NT2/D1 (cell line): Measurements from ENCODE around the gene AGMAT.

Experiments used
- DNase-seq: peaks from one replicate; pipeline ENCODE4 v3.0.0-alpha.2; 2011; ENCODE audit warnings: low read depth, low spot score
- H3K27me3 ChIP-seq: 2 replicates; pipeline ENCODE4 v1.6.0; 2011; ENCODE audit warnings: mild to moderate bottlenecking; ENCODE audit not compliant: insufficient read length, insufficient read depth
- H3K36me3 ChIP-seq: 2 replicates; pipeline ENCODE4 v1.6.1; 2011; ENCODE audit warnings: mild to moderate bottlenecking, low read length, mixed read lengths; ENCODE audit not compliant: insufficient read depth, insufficient read length
- H3K4me1 ChIP-seq: 2 replicates; pipeline ENCODE4 v1.5.1; 2011; ENCODE audit not compliant: insufficient read depth, insufficient read length
- H3K4me3 ChIP-seq: 2 replicates; pipeline ENCODE4 v1.5.1; 2011; ENCODE audit warnings: low read depth; ENCODE audit not compliant: insufficient read length
- H3K9ac ChIP-seq: 2 replicates; pipeline ENCODE4 v1.6.0; 2011; ENCODE audit warnings: low read depth; ENCODE audit not compliant: insufficient read length
- H3K9me3 ChIP-seq: 2 replicates; pipeline ENCODE4 v1.5.1; 2011; ENCODE audit warnings: mild to moderate bottlenecking, low read length; ENCODE audit not compliant: insufficient read depth
- SUZ12 ChIP-seq: IDR thresholded peaks from 2 replicates; pipeline ENCODE4 v1.6.1; 2011; ENCODE audit not compliant: insufficient read length, insufficient read depth; ENCODE audit errors: extremely low read depth
- YY1 ChIP-seq: IDR thresholded peaks from 2 replicates; pipeline ENCODE4 v1.6.1; 2011; ENCODE audit not compliant: insufficient read length, insufficient read depth
- ZNF274 ChIP-seq: IDR thresholded peaks from 2 replicates; pipeline ENCODE4 v1.6.1; 2011; ENCODE audit warnings: mild to moderate bottlenecking, low read depth, low read length

The AGMAT gene

GRCh38 chr1:15531682-15532081 lies 53.2 kb downstream of the AGMAT start:
- TF ChIP-seq ZNF274: no peak
- Histone ChIP-seq H3K4me1 (no peaks in the 10 kb centered on the region), H3K4me3 (no peak overlapping the region), H3K9me3 (no peaks in the 10 kb centered on the region), H3K27me3 (no peaks in the 10 kb centered on the region), H3K9ac (no peak overlapping the region), H3K36me3 (peaks cover 56% of the 10 kb centered on the region)
- no peak for DNase-seq

- Histone ChIP-seq H3K36me3 (peaks cover 51% of the 10 kb centered on the region), H3K27me3 (no peaks in the 10 kb centered on the region), H3K9me3 (no peaks in the 10 kb centered on the region), H3K4me1 (no peaks in the 10 kb centered on the region), H3K9ac (no peak overlapping the region), H3K4me3 (no peak overlapping the region)
- DNase-seq: no peak
- TF ChIP-seq YY1: no peak
- TF ChIP-seq SUZ12: no peak
- no peak for TF ChIP-seq ZNF274
Observed at GRCh38 chr1:15531003-15531402, 53.8 kb downstream of the AGMAT start.

GRCh38 chr1:15526490-15527339 lies 58.1 kb downstream of the AGMAT start, which contains the start of gene DNAJC16:
DNAJC16 (plus strand) TSS chr1:15526848; CDS start chr1:15529106, 2,258 bp downstream.
- Histone ChIP-seq H3K9ac (peak within 1 kb of the TSS; percentile 89), H3K4me1 (no peaks in the 10 kb centered on the region), H3K36me3 (peaks cover 24% of the 10 kb centered on the region), H3K9me3 (no peaks in the 10 kb centered on the region), H3K27me3 (no peaks in the 10 kb centered on the region), H3K4me3 (peak within 1 kb of the TSS; percentile 89)
- TF ChIP-seq SUZ12 (no peak), YY1 (no peak), ZNF274 (no peak)
- DNase-seq: peak; percentile 98

- no peaks in the 10 kb centered on the region for H3K9me3 ChIP-seq
- DNase-seq: no peak
- TF ChIP-seq ZNF274 (no peak), YY1 (no peak), SUZ12 (no peak)
- no peaks in the 10 kb centered on the region for H3K4me1 ChIP-seq
- no peaks in the 10 kb centered on the region for H3K27me3 ChIP-seq
- peaks cover 18% of the 10 kb centered on the region for H3K36me3 ChIP-seq
- H3K9ac ChIP-seq: peak overlapping the region; percentile 42
- no peak overlapping the region for H3K4me3 ChIP-seq
Observed at GRCh38 chr1:15526021-15526489, 58.8 kb downstream of the AGMAT start.

GRCh38 chr1:15525050-15526020 lies 59.5 kb downstream of the AGMAT start:
- TF ChIP-seq YY1 (no peak), SUZ12 (no peak), ZNF274 (no peak)
- DNase-seq: no peak

GRCh38 chr1:15524283-15525049 lies 60.4 kb downstream of the AGMAT start:
- no peak for TF ChIP-seq ZNF274
- H3K9ac ChIP-seq: no peak overlapping the region
- peaks cover 6% of the 10 kb centered on the region for H3K36me3 ChIP-seq
- no peaks in the 10 kb centered on the region for H3K9me3 ChIP-seq
- no peaks in the 10 kb centered on the region for H3K4me1 ChIP-seq
- DNase-seq: peak; percentile 94
- H3K27me3 ChIP-seq: no peaks in the 10 kb centered on the region
- H3K4me3 ChIP-seq: peak overlapping the region; percentile 57

More at GRCh38 chr1:15525050-15526020, 59.5 kb downstream of the AGMAT start:
- Histone ChIP-seq H3K36me3 (peaks cover 12% of the 10 kb centered on the region), H3K4me1 (no peaks in the 10 kb centered on the region), H3K9ac (peak overlapping the region; percentile 42), H3K27me3 (no peaks in the 10 kb centered on the region), H3K4me3 (peak overlapping the region; percentile 53), H3K9me3 (no peaks in the 10 kb centered on the region)
